Gastrocnemius medialis (tissue), 4 donors: ENCODE measurements around the gene AXL. TPM values are rescaled to one million over a fixed set of nuclear protein-coding genes. Genes with fewer than 3 reads are reported as not detected.

Experiments
- ATAC-seq, 2 donors: fragments of 150-250 bp; one replicate each; pipeline ENCODE4 v1.9.1; 2016
- DNase-seq, 2 donors: peaks; one replicate each; pipeline ENCODE4 v3.0.0-alpha.2; 2019
- H3K27ac ChIP-seq, 4 donors: fragments of 200-600 bp; sonication (generic); 1 replicate in 1 of 4; 2 replicates in 3 of 4; pipeline ENCODE4 v1.5.1; 2016 to 2018; ENCODE audit warnings: mild to moderate bottlenecking in 2 of 4, moderate library complexity in 1 of 4
- H3K27me3 ChIP-seq, 3 donors: fragments of 200-600 bp; sonication (generic) in 2 of 3; 1 replicate in 1 of 3; 2 replicates in 2 of 3; pipeline versions ENCODE4 v1.5.1 to v1.6.0; 2016 to 2019; ENCODE audit warnings: mild to moderate bottlenecking in 1 of 3, moderate library complexity in 1 of 3
- H3K36me3 ChIP-seq, 2 donors: fragments of 200-600 bp; sonication (generic) in 1 of 2; one replicate each; pipeline ENCODE4 v1.5.1; 2017 to 2018
- H3K4me1 ChIP-seq, 2 donors: fragments of 200-600 bp; sonication (generic) in 1 of 2; one replicate each; pipeline ENCODE4 v1.5.1; 2016 to 2017; ENCODE audit warnings: mild to moderate bottlenecking in 2 of 2
- H3K4me3 ChIP-seq, 4 donors: fragments of 200-600 bp; sonication (generic) in 3 of 4; 1 replicate in 1 of 4; 2 replicates in 3 of 4; pipeline ENCODE4 v1.5.1; 2016 to 2019; ENCODE audit warnings: mild to moderate bottlenecking in 2 of 4
- H3K9me3 ChIP-seq, 3 donors: fragments of 200-600 bp; sonication (generic) in 2 of 3; 1 replicate in 1 of 3; 2 replicates in 2 of 3; pipeline ENCODE4 v1.5.1; 2016 to 2019
- CTCF ChIP-seq, 5 experiments: fragments of 450-650 bp in 3 of 5; fragments of 200-600 bp in 2 of 5; sonication (generic) in 2 of 5; IDR thresholded peaks in 4 of 5; conservative IDR thresholded peaks in 1 of 5; 1 replicate in 4 of 5; 2 replicates in 1 of 5; pipeline ENCODE4 v1.5.1; 2016 to 2019; ENCODE audit warnings: antibody characterized with exemption in 5 of 5, mild to moderate bottlenecking in 3 of 5, moderate library complexity in 3 of 5
- POLR2A ChIP-seq, 2 donors: fragments of 450-650 bp; IDR thresholded peaks; one replicate each; pipeline ENCODE4 v1.6.1; 2017; ENCODE audit warnings: antibody characterized with exemption in 2 of 2, mild to moderate bottlenecking in 2 of 2, moderate library complexity in 2 of 2
- in situ Hi-C, 4 donors: fragments of 200-750 bp; cut with MboI; loops; one replicate each; pipeline versions ENCODE4 v1.15.0 to v1.8.0; 2017; ENCODE audit warnings: low sequenced_read_pairs in 4 of 4
- intact Hi-C: fragments of 100-400 bp; cut with DNase I; formaldehyde crosslinking; loops from one replicate; pipeline ENCODE4 v1.15.1; 2023; ENCODE audit warnings: low total_unique reads
- total RNA-seq, 4 donors: library from RNA; depleted of rRNA; stranded (reverse); fragments of >200 nt; gene quantifications; one replicate each; pipeline versions ENCODE4 v1.1.0 to v1.2.3, GENCODE V29; 2016

AXL gene
- total RNA-seq, 4 donors from 2014 or later, result 17.4 to 49.2 (median 37.4) TPM

GRCh38 chr19:41230067-41230857 lies 11.2 kb downstream of the AXL start:
- in situ Hi-C loops (no loop called here), intact Hi-C loops (no loop called here)
- Histone ChIP-seq H3K36me3 (no peaks in the 10 kb centered on the region), H3K27ac (no peak overlapping the region), H3K4me1 (peaks cover 6 to 10% of the 10 kb centered on the region in 2 donors), H3K4me3 (no peak overlapping the region), H3K27me3 (peaks cover 0 to 13% (median 11%) of the 10 kb centered on the region in 3 donors), H3K9me3 (no peaks in the 10 kb centered on the region)
- DNase-seq, result no peak
- no peak for ATAC-seq
- TF ChIP-seq POLR2A (IDR thresholded peaks at IDR 0.05), result no peak
- no peak for TF ChIP-seq CTCF (IDR thresholded peaks at IDR 0.05 in 4 of 5, conservative IDR thresholded peaks at IDR 0.05 in 1 of 5)

- Histone ChIP-seq H3K27me3 (peaks cover 0 to 5% (median under 1%) of the 10 kb centered on the region in 3 donors), H3K4me1 (peaks cover 0 to 3% of the 10 kb centered on the region in 2 donors), H3K36me3 (no peaks in the 10 kb centered on the region), H3K9me3 (no peaks in the 10 kb centered on the region), H3K4me3 (no peak overlapping the region), H3K27ac (no peak overlapping the region)
- TF ChIP-seq CTCF (IDR thresholded peaks at IDR 0.05 in 4 of 5, conservative IDR thresholded peaks at IDR 0.05 in 1 of 5), result no peak
- no peak for TF ChIP-seq POLR2A (IDR thresholded peaks at IDR 0.05)
- DNase-seq (no peak), ATAC-seq (no peak)
- in situ Hi-C loops (no loop called here), intact Hi-C loops (no loop called here)
Measured at GRCh38 chr19:41232686-41233085, 13.7 kb downstream of the AXL start.

- DNase-seq, result peak in 1 of 2 donors; percentile 37
- Histone ChIP-seq H3K27ac (no peak overlapping the region), H3K36me3 (no peaks in the 10 kb centered on the region), H3K4me3 (no peak overlapping the region), H3K27me3 (peaks cover 0 to 5% (median 0%) of the 10 kb centered on the region in 3 donors), H3K4me1 (no peaks in the 10 kb centered on the region), H3K9me3 (no peaks in the 10 kb centered on the region)
- no peak for TF ChIP-seq POLR2A (IDR thresholded peaks at IDR 0.05)
- ATAC-seq, result peak in 1 of 2 donors; percentile 41
- intact Hi-C loops (no loop called here), in situ Hi-C loops (no loop called here)
Measured at GRCh38 chr19:41233748-41234240, 14.8 kb downstream of the AXL start.

GRCh38 chr19:41234512-41235168 lies 15.6 kb downstream of the AXL start:
- Histone ChIP-seq H3K4me1 (no peaks in the 10 kb centered on the region), H3K27ac (no peak overlapping the region), H3K4me3 (no peak overlapping the region), H3K9me3 (no peaks in the 10 kb centered on the region), H3K36me3 (no peaks in the 10 kb centered on the region), H3K27me3 (peaks cover 0 to 5% (median 0%) of the 10 kb centered on the region in 3 donors)
- TF ChIP-seq POLR2A (IDR thresholded peaks at IDR 0.05) (no peak), CTCF (IDR thresholded peaks at IDR 0.05 in 4 of 5, conservative IDR thresholded peaks at IDR 0.05 in 1 of 5) (no peak)
- in situ Hi-C loops (no loop called here), intact Hi-C loops (no loop called here)
- DNase-seq (no peak), ATAC-seq (no peak)

GRCh38 chr19:41235480-41235879 lies 16.5 kb downstream of the AXL start:
- H3K27me3 ChIP-seq, result peaks cover 0 to 5% (median 0%) of the 10 kb centered on the region in 3 donors
- no peak overlapping the region for H3K4me3 ChIP-seq
- H3K36me3 ChIP-seq, result no peaks in the 10 kb centered on the region
- intact Hi-C loops (no loop called here), in situ Hi-C loops (no loop called here)
- no peaks in the 10 kb centered on the region for H3K4me1 ChIP-seq
- ATAC-seq (no peak), DNase-seq (no peak)
- H3K9me3 ChIP-seq, result no peaks in the 10 kb centered on the region
- no peak for TF ChIP-seq CTCF (IDR thresholded peaks at IDR 0.05 in 4 of 5, conservative IDR thresholded peaks at IDR 0.05 in 1 of 5)
- no peak overlapping the region for H3K27ac ChIP-seq
